GM12878 (cell line): Measurements from ENCODE around the gene MOXD1. TPM values are rescaled to one million over a fixed set of nuclear protein-coding genes. Genes with fewer than 3 reads are reported as not detected.

Source experiments
- ATF3 ChIP-seq: IDR thresholded peaks from 2 replicates; pipeline ENCODE4 v1.6.1; 2011; ENCODE audit warnings: low read depth, mild to moderate bottlenecking, low read length, moderate library complexity, borderline replicate concordance; ENCODE audit errors: extremely low read depth
- CHD1 ChIP-seq: IDR thresholded peaks from 2 replicates; pipeline ENCODE4 v1.6.1; 2012; ENCODE audit warnings: low read depth, low read length, improper control_type of control experiment
- CUX1 ChIP-seq: IDR thresholded peaks from 2 replicates; pipeline ENCODE4 v1.6.1; 2012; ENCODE audit warnings: improper control_type of control experiment, low read depth, low read length; ENCODE audit not compliant: insufficient replicate concordance
- EGR1 ChIP-seq, 2 experiments: IDR thresholded peaks; 1 replicate in 1 of 2; 2 replicates in 1 of 2; pipeline ENCODE4 v1.6.1; 2011 to 2012; ENCODE audit warnings: low read depth in 2 of 2, low read length in 2 of 2, borderline replicate concordance in 1 of 2, mild to moderate bottlenecking in 1 of 2, moderate library complexity in 1 of 2
- ETV6 ChIP-seq, 2 experiments: fragments of 450-650 bp in 1 of 2; IDR thresholded peaks in 1 of 2; conservative IDR thresholded peaks in 1 of 2; 2 replicates each; pipeline ENCODE4 v1.6.1; 2014; ENCODE audit warnings: antibody characterized with exemption in 1 of 2, borderline replicate concordance in 1 of 2, low read depth in 1 of 2, mild to moderate bottlenecking in 1 of 2, moderate library complexity in 1 of 2
- FOXM1 ChIP-seq: IDR thresholded peaks from 2 replicates; pipeline ENCODE4 v1.6.1; 2012; ENCODE audit warnings: low read depth, mild to moderate bottlenecking, inconsistent platforms, low read length, moderate library complexity
- GABPA ChIP-seq: IDR thresholded peaks from 2 replicates; pipeline ENCODE4 v1.6.1; 2014; ENCODE audit warnings: antibody characterized with exemption, low read depth, mild to moderate bottlenecking, inconsistent platforms
- HDAC6 ChIP-seq: fragments of 200-600 bp; sonication (generic); IDR thresholded peaks from one replicate; pipeline ENCODE4 v1.8.0; 2017; ENCODE audit warnings: antibody characterized with exemption; ENCODE audit not compliant: unreplicated experiment
- MEF2B ChIP-seq: fragments of 450-650 bp; IDR thresholded peaks from 2 replicates; pipeline ENCODE4 v1.6.1; 2018; ENCODE audit warnings: mild to moderate bottlenecking, moderate library complexity; ENCODE audit not compliant: partially characterized antibody, poor library complexity, severe bottlenecking
- MTA2 ChIP-seq: fragments of 450-650 bp; IDR thresholded peaks from 2 replicates; pipeline ENCODE4 v1.6.1; 2016; ENCODE audit warnings: low read depth, mild to moderate bottlenecking, moderate library complexity
- NFXL1 ChIP-seq: fragments of 450-650 bp; IDR thresholded peaks from 2 replicates; pipeline ENCODE4 v1.6.1; 2017; ENCODE audit warnings: antibody characterized with exemption, mild to moderate bottlenecking, borderline replicate concordance
- NRF1 ChIP-seq: conservative IDR thresholded peaks from 2 replicates; pipeline ENCODE4 v1.6.1; 2011; ENCODE audit warnings: mild to moderate bottlenecking, low read depth, low read length, improper control_type of control experiment
- PAX8 ChIP-seq: fragments of 450-650 bp; IDR thresholded peaks from 2 replicates; pipeline ENCODE4 v1.6.1; 2017; ENCODE audit warnings: mild to moderate bottlenecking, moderate library complexity
- TAF1 ChIP-seq: IDR thresholded peaks from 2 replicates; pipeline ENCODE4 v1.6.1; 2011; ENCODE audit warnings: mild to moderate bottlenecking, low read depth, low read length, borderline replicate concordance
- ZNF687 ChIP-seq: fragments of 450-650 bp; IDR thresholded peaks from 2 replicates; pipeline ENCODE4 v1.6.1; 2017; ENCODE audit warnings: mild to moderate bottlenecking, moderate library complexity
- polyA plus RNA-seq, 11 experiments: library from polyadenylated mRNA; depleted of rRNA in 4 of 11; unstranded in 6 of 11; stranded (reverse) in 5 of 11; fragments of >200 nt; fragmentation: Nextera tagmentation in 4 of 11; fragmentation: Illumina TruSeq in 1 of 11; extraction: Ambion mirVana in 4 of 11; extraction: Trizol in 1 of 11; gene quantifications; 1 replicate in 1 of 11; 2 replicates in 10 of 11; pipeline versions ENCODE4 v1.2.1 to v1.2.3, GENCODE V29; 2011 to 2016; ENCODE audit warnings: inconsistent platforms in 2 of 11, missing spikeins in 2 of 11, low read depth in 1 of 11
- total RNA-seq, 4 experiments: library from RNA; depleted of rRNA in 3 of 4; stranded (reverse); fragments of >200 nt in 3 of 4; fragmentation: Illumina TruSeq in 1 of 4; extraction: Trizol in 1 of 4; gene quantifications; 2 replicates each; pipeline versions ENCODE4 v1.2.1 to v1.2.3, GENCODE V29; 2013 to 2021
- TF ChIP-seq, protein P1 (sequence below): IDR thresholded peaks from 2 replicates; pipeline ENCODE4 v1.6.1; 2011; ENCODE audit warnings: borderline replicate concordance, low read depth, mild to moderate bottlenecking, moderate library complexity, mixed read lengths, low read length; ENCODE audit not compliant: insufficient read depth; ENCODE audit errors: extremely low read length

The MOXD1 gene
- total and polyA plus RNA-seq, 10 of the 15 experiments (the other 5 are each of a cell fraction or from before 2014, with no cell fraction given): 0.03 to 2.1 (median 0.64) TPM

DNA sequence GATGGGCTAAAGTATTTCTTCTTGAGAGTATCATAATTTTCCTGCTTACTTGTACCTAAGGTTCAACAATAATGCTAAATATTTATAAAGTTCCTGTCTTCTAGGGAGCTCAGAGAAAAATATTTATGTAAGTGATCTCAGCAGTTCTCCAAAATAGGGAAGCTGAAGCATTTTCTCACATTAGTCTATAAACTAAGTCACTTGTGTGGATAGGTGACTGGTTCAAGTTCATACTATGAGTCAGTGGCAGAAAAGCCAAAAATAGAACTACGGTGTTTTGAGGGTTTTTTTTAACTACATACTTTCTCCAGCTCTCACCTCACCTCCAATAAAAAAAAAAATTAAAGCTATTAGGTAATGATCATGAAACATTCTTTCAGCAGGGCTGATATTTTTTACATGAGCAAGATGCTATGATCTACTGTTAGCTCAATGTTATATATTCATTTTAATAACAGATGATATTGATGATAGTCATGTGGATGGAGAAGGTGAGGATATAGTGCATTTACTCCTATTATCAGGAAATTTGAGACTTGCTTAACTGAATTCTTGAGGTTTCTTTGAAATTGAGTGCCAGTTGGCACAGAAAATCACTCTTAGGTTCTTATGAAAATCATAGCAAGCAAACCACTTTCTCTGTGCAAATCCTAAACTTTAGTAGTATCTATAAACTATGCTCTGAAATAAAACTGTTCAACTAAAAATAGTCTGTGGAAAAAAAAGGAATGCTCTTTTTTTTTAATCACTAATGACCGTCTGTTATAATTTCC, 4.1 kb upstream of the MOXD1 start (continued):
- TF ChIP-seq ZNF687: no peak
- no peak for TF ChIP-seq TAF1
- TF ChIP-seq MEF2B: peak; percentile 80
- no peak for TF ChIP-seq EGR1 (IDR thresholded peaks at IDR 0.05; ENCODE audit: borderline replicate concordance in 1 of 2, low read depth in 2 of 2, low read length in 2 of 2)
- TF ChIP-seq FOXM1: peak; percentile 86; the same call in 1 of the 2 replicates
- TF ChIP-seq MTA2: 0 out of 2 replicates have a peak, but pooled peaks have one; percentile 34
- TF ChIP-seq NRF1: no peak
- no peak for TF ChIP-seq ETV6 (conservative IDR thresholded peaks at IDR 0.05 in 1 of 2, IDR thresholded peaks at IDR 0.05 in 1 of 2; ENCODE audit: borderline replicate concordance in 1 of 2, low read depth in 1 of 2)
- no peak for TF ChIP-seq CHD1
- TF ChIP-seq GABPA: 0 out of 2 replicates have a peak, but pooled peaks have one; percentile 52
- TF ChIP-seq CUX1: no peak
- no peak for TF ChIP-seq HDAC6
- TF ChIP-seq, protein P1, sequence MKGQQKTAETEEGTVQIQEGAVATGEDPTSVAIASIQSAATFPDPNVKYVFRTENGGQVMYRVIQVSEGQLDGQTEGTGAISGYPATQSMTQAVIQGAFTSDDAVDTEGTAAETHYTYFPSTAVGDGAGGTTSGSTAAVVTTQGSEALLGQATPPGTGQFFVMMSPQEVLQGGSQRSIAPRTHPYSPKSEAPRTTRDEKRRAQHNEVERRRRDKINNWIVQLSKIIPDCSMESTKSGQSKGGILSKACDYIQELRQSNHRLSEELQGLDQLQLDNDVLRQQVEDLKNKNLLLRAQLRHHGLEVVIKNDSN: no peak
- TF ChIP-seq ATF3: no peak
- no peak for TF ChIP-seq NFXL1
- no peak for TF ChIP-seq PAX8
